ENCODE data around the gene SOD2. TPM values are rescaled to one million over a fixed set of nuclear protein-coding genes. Genes with fewer than 3 reads are reported as not detected.

Gene SOD2
- total and polyA plus RNA-seq, 4 donors, result 143 to 952 (median 507) TPM

GRCh38 chr6:159727717-159728445 is 34.8 kb upstream of the SOD2 start:
- peaks cover 0 to 2% (median 0%) of the 10 kb centered on the region in 4 donors for H3K36me3 ChIP-seq (ENCODE audit: control insufficient read depth in 4 of 4, insufficient read depth in 3 of 4, low read depth in 1 of 4, low read length in 3 of 4)
- WGBS, result under 1% methylated on average over 44 of the region's 44 CpGs
- H3K9me3 ChIP-seq (ENCODE audit: control insufficient read depth in 4 of 4, low read length in 3 of 4), result no peaks in the 10 kb centered on the region
- H3K4me1 ChIP-seq (ENCODE audit: control insufficient read depth in 4 of 4, insufficient read depth in 4 of 4, low read length in 3 of 4), result peaks cover 2 to 28% (median 18%) of the 10 kb centered on the region in 4 donors
- peak overlapping the region; percentile 86 to 99 for H3K27ac ChIP-seq (ENCODE audit: low read depth in 1 of 2, low read length in 2 of 2)
- peak overlapping the region; percentile 96 to 98 for H3K9ac ChIP-seq (ENCODE audit: low read depth in 1 of 2, low read length in 2 of 2)
- peak; percentile 13 for TF ChIP-seq YY1 (IDR thresholded peaks at IDR 0.05)
- no peak for TF ChIP-seq FOXA1 (IDR thresholded peaks at IDR 0.05)
- no peak for TF ChIP-seq RXRA (IDR thresholded peaks at IDR 0.05)
- TF ChIP-seq ATF3 (IDR thresholded peaks at IDR 0.05), result no peak
- no peak for DNase-seq (ENCODE audit: low spot score)
- peak overlapping the region; percentile 77 to 97 (median 86) for H3K4me3 ChIP-seq (ENCODE audit: low read depth in 1 of 3, low read length in 3 of 3)
- no peaks in the 10 kb centered on the region for H3K27me3 ChIP-seq (ENCODE audit: control insufficient read depth in 4 of 4, insufficient read depth in 4 of 4, low read length in 3 of 4)

GRCh38 chr6:159726918-159727716 is 34.1 kb upstream of the SOD2 start, which contains the start of gene WTAP:
Gene WTAP (plus strand): TSS chr6:159727506. CDS start chr6:159736266, 8,760 bp downstream.
- Histone ChIP-seq H3K36me3 (ENCODE audit: control insufficient read depth in 4 of 4, insufficient read depth in 3 of 4, low read depth in 1 of 4, low read length in 3 of 4) (peaks cover 0 to 2% (median 0%) of the 10 kb centered on the region in 4 donors), H3K4me3 (ENCODE audit: low read depth in 1 of 3, low read length in 3 of 3) (peak within 1 kb of the TSS; percentile 77 to 97 (median 86)), H3K27me3 (ENCODE audit: control insufficient read depth in 4 of 4, insufficient read depth in 4 of 4, low read length in 3 of 4) (no peaks in the 10 kb centered on the region), H3K9me3 (ENCODE audit: control insufficient read depth in 4 of 4, low read length in 3 of 4) (no peaks in the 10 kb centered on the region), H3K4me1 (ENCODE audit: control insufficient read depth in 4 of 4, insufficient read depth in 4 of 4, low read length in 3 of 4) (peaks cover 2 to 28% (median 18%) of the 10 kb centered on the region in 4 donors), H3K27ac (ENCODE audit: low read depth in 1 of 2, low read length in 2 of 2) (peak within 1 kb of the TSS; percentile 86 to 99), H3K9ac (ENCODE audit: low read depth in 1 of 2, low read length in 2 of 2) (peak within 1 kb of the TSS; percentile 96 to 98)
- under 1% methylated on average over 93 of the region's 93 CpGs for WGBS
- TF ChIP-seq FOXA2 (IDR thresholded peaks at IDR 0.05) (peak; percentile 22), EGR1 (IDR thresholded peaks at IDR 0.05; ENCODE audit: low read depth in 2 of 2) (peak in 1 of 2 donors; percentile 32), HNF4A (conservative IDR thresholded peaks at IDR 0.05) (peak in 1 of 2 donors; percentile 50), ATF3 (IDR thresholded peaks at IDR 0.05) (no peak), GABPA (IDR thresholded peaks at IDR 0.05 in 1 of 2, conservative IDR thresholded peaks at IDR 0.05 in 1 of 2) (peak in 1 of 2 donors; percentile 71), YY1 (IDR thresholded peaks at IDR 0.05) (peak; percentile 93), NR2F2 (IDR thresholded peaks at IDR 0.05) (peak; percentile 81), REST (IDR thresholded peaks at IDR 0.05) (peak; percentile 93), RAD21 (IDR thresholded peaks at IDR 0.05) (peak; percentile 9 to 40), ZBTB33 (IDR thresholded peaks at IDR 0.05) (no peak), TAF1 (conservative IDR thresholded peaks at IDR 0.05) (peak; percentile 42), HNF4G (IDR thresholded peaks at IDR 0.05) (no peak), CTCF (IDR thresholded peaks at IDR 0.05; ENCODE audit: low read depth, low read length, missing input control) (no peak), RXRA (IDR thresholded peaks at IDR 0.05) (peak; percentile 65 to 74), JUND (IDR thresholded peaks at IDR 0.05) (peak in 1 of 2 donors; percentile 15), SP1 (IDR thresholded peaks at IDR 0.05) (peak; percentile 79), FOXA1 (IDR thresholded peaks at IDR 0.05) (no peak), MAX (IDR thresholded peaks at IDR 0.05) (peak; percentile 89)
- DNase-seq (ENCODE audit: low spot score), result peak; percentile 94
